Esophagus muscularis mucosa (tissue), 4 donors: ENCODE measurements around the gene RFX7. TPM values are rescaled to one million over a fixed set of nuclear protein-coding genes. Genes with fewer than 3 reads are reported as not detected.
A peak's percentile ranks its signal among the peaks of the same experiment; 100 is the strongest.

Source experiments
- DNase-seq: peaks from one replicate; pipeline ENCODE4 v3.0.0-alpha.2; 2017; ENCODE audit errors: extremely low spot score
- H3K27ac ChIP-seq, 4 donors: fragments of 200-600 bp; sonication (generic); replicated peaks in 1 of 4; 1 replicate in 3 of 4; 2 replicates in 1 of 4; pipeline ENCODE4 v1.5.1; 2016 to 2019; ENCODE audit warnings: mild to moderate bottlenecking in 1 of 4
- H3K27me3 ChIP-seq, 4 donors: fragments of 200-600 bp; sonication (generic); one replicate each; pipeline versions ENCODE4 v1.5.1 to v1.6.0; 2016 to 2019
- H3K36me3 ChIP-seq, 4 donors: fragments of 200-600 bp; sonication (generic); one replicate each; pipeline ENCODE4 v1.5.1; 2016 to 2019
- H3K4me1 ChIP-seq, 4 donors: fragments of 200-600 bp; sonication (generic); one replicate each; pipeline ENCODE4 v1.5.1; 2016 to 2019
- H3K4me3 ChIP-seq, 4 donors: fragments of 200-600 bp; sonication (generic); 1 replicate in 2 of 4; 2 replicates in 2 of 4; pipeline ENCODE4 v1.5.1; 2016 to 2019; ENCODE audit warnings: mild to moderate bottlenecking in 4 of 4, moderate library complexity in 1 of 4
- H3K9me3 ChIP-seq, 4 donors: fragments of 200-600 bp; sonication (generic); 1 replicate in 3 of 4; 2 replicates in 1 of 4; pipeline ENCODE4 v1.5.1; 2016 to 2019
- CTCF ChIP-seq, 3 experiments: fragments of 200-600 bp in 2 of 3; fragments of 450-650 bp in 1 of 3; sonication (generic) in 2 of 3; IDR thresholded peaks; one replicate each; pipeline ENCODE4 v1.5.1; 2017 to 2019; ENCODE audit warnings: antibody characterized with exemption in 3 of 3, mild to moderate bottlenecking in 2 of 3, moderate library complexity in 1 of 3
- EP300 ChIP-seq: sonication (generic); formaldehyde crosslinking; IDR thresholded peaks from one replicate; pipeline ENCODE4 v1.6.1; 2017; ENCODE audit warnings: antibody characterized with exemption
- POLR2A ChIP-seq: fragments of 450-650 bp; IDR thresholded peaks from one replicate; pipeline ENCODE4 v1.6.1; 2017; ENCODE audit warnings: antibody characterized with exemption, moderate library complexity, mild to moderate bottlenecking, low read depth
- POLR2AphosphoS5 ChIP-seq, 2 donors: sonication (generic); formaldehyde crosslinking; IDR thresholded peaks; one replicate each; pipeline ENCODE4 v1.6.1; 2017; ENCODE audit warnings: antibody characterized with exemption in 2 of 2
- WGBS: methylation state at CpG from one replicate; pipeline ENCODE4 v1.1.5; 2018; 5-methylcytosine and 5-hydroxymethylcytosine counted together
- intact Hi-C: fragments of 100-400 bp; cut with DNase I; formaldehyde crosslinking; loops from one replicate; pipeline ENCODE4 v1.15.1; 2023
- total RNA-seq, 4 donors: library from RNA; depleted of rRNA; stranded (reverse); fragments of >200 nt; gene quantifications; one replicate each; pipeline versions ENCODE4 v1.1.0 to v1.2.1, GENCODE V29; 2016

The RFX7 gene
- total RNA-seq, 4 donors from 2014 or later, result 5.4 to 8.3 (median 6.7) TPM

- Histone ChIP-seq H3K27me3 (no peaks in the 10 kb centered on the region), H3K36me3 (no peaks in the 10 kb centered on the region), H3K27ac (no peak overlapping the region), H3K4me1 (no peaks in the 10 kb centered on the region), H3K4me3 (no peak overlapping the region), H3K9me3 (no peaks in the 10 kb centered on the region)
- DNase-seq, result no peak
- no peak for TF ChIP-seq POLR2A
- TF ChIP-seq EP300, result no peak
- intact Hi-C loops, result no loop called here
- 86% methylated on average over 2 of the region's 2 CpGs for WGBS
These were observed 184.7 kb downstream of the RFX7 start for GRCh38 chr15:56058986-56059385.

- WGBS, result 71% methylated on average over 7 of the region's 7 CpGs
- H3K4me3 ChIP-seq, result no peak overlapping the region
- no peaks in the 10 kb centered on the region for H3K27me3 ChIP-seq
- TF ChIP-seq CTCF (IDR thresholded peaks at IDR 0.05), result no peak
- TF ChIP-seq POLR2AphosphoS5 (IDR thresholded peaks at IDR 0.05), result no peak
- TF ChIP-seq EP300, result no peak
- no peak for TF ChIP-seq POLR2A
- no peak for DNase-seq
- H3K9me3 ChIP-seq, result no peaks in the 10 kb centered on the region
- H3K4me1 ChIP-seq, result peaks cover 0 to 5% (median 0%) of the 10 kb centered on the region in 4 donors
- intact Hi-C loops, result no loop called here
- H3K27ac ChIP-seq, result no peak overlapping the region
- no peaks in the 10 kb centered on the region for H3K36me3 ChIP-seq
These were observed 187.1 kb downstream of the RFX7 start for GRCh38 chr15:56056626-56057025.

GRCh38 chr15:56053046-56053400, 190.7 kb downstream of the RFX7 start:
- Histone ChIP-seq H3K9me3 (no peaks in the 10 kb centered on the region), H3K4me3 (no peak overlapping the region), H3K36me3 (no peaks in the 10 kb centered on the region), H3K27me3 (no peaks in the 10 kb centered on the region), H3K27ac (no peak overlapping the region), H3K4me1 (peaks cover 0 to 5% (median 2%) of the 10 kb centered on the region in 4 donors)
- no peak for DNase-seq
- intact Hi-C loops, result loop anchor here (5.0 kb wide), 2 partner anchors 61 to 406 kb away; partner anchors contain the start of gene NEDD4
- no peak for TF ChIP-seq CTCF (IDR thresholded peaks at IDR 0.05)
- TF ChIP-seq EP300, result no peak
- no peak for TF ChIP-seq POLR2A

- TF ChIP-seq EP300 (no peak), POLR2A (no peak), POLR2AphosphoS5 (IDR thresholded peaks at IDR 0.05) (no peak), CTCF (IDR thresholded peaks at IDR 0.05) (peak; percentile 76 to 85 (median 81))
- WGBS, result 15% methylated on average over 2 of the region's 2 CpGs
These were observed 191.2 kb downstream of the RFX7 start for GRCh38 chr15:56052395-56053045.

GRCh38 chr15:56051676-56052075, 192.0 kb downstream of the RFX7 start:
- TF ChIP-seq POLR2A (no peak), CTCF (IDR thresholded peaks at IDR 0.05) (no peak), EP300 (no peak), POLR2AphosphoS5 (IDR thresholded peaks at IDR 0.05) (no peak)
- Histone ChIP-seq H3K4me3 (no peak overlapping the region), H3K36me3 (no peaks in the 10 kb centered on the region), H3K9me3 (no peaks in the 10 kb centered on the region), H3K27ac (no peak overlapping the region), H3K27me3 (no peaks in the 10 kb centered on the region), H3K4me1 (peaks cover 0 to 5% (median 2%) of the 10 kb centered on the region in 4 donors)
- DNase-seq, result no peak
- intact Hi-C loops, result loop anchor here (5.0 kb wide), 2 partner anchors 59 to 404 kb away; partner anchors contain the start of gene NEDD4

More at GRCh38 chr15:56052395-56053045, 191.2 kb downstream of the RFX7 start:
- no peaks in the 10 kb centered on the region for H3K9me3 ChIP-seq
- no peak overlapping the region for H3K4me3 ChIP-seq
- H3K36me3 ChIP-seq, result no peaks in the 10 kb centered on the region
- peaks cover 0 to 5% (median 2%) of the 10 kb centered on the region in 4 donors for H3K4me1 ChIP-seq
- no peaks in the 10 kb centered on the region for H3K27me3 ChIP-seq
- intact Hi-C loops, result loop anchor here (5.0 kb wide), 2 partner anchors 60 to 405 kb away; partner anchors contain the start of gene NEDD4
- no peak overlapping the region for H3K27ac ChIP-seq
- DNase-seq, result no peak
